Measurements from ENCODE around the gene SLC1A2. TPM values are rescaled to one million over a fixed set of nuclear protein-coding genes. Genes with fewer than 3 reads are reported as not detected.

The SLC1A2 gene
- polyA plus RNA-seq, 1 experiment: 0.60 TPM

DNA sequence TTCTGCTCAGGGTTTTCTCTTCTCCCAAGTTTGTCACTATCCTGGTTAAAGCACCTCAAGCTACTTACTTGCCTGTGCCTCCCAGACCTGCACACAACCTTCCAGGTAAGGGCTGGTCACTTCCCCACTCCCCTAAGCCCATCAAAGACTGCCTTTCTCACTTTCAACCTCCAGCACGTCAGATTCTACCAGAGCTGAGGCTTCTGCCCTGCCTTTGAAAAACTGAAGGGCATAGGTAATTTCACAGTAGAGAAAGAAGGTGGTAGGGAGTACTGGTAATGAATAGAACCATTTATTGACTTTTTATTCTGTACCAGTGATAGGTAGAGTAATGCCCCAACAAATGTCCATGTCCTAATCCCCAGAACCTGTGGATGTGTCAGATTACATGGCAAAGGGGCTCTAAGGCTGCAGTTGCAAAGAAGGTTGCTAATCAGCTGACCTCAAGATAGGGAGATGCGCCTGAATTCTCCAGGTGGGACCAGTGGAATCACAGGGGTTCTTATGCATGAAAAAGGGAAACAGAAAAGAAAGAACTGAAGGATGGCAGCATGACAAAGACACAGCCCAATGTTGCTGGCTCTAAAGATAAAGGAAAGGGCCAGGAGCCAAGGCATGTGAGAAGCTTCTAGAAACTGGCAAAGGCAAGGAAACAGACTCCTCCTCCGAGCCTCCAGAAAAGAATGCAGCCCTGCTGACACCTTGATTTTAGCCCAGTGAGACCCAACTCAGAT is 89.0 kb downstream of the SLC1A2 start:
- no peaks in the 10 kb centered on the region for H3K27me3 ChIP-seq (ENCODE audit: control insufficient read depth, insufficient read depth, low read length)
- ChIA-PET CTCF (interaction anchor here (0.6 to 1.0 kb wide), 2 partner anchors 136 to 224 kb away, joined by 3 read pairs; no protein-coding TSS in a partner anchor), POLR2A (interaction anchor here (0.5 kb wide), 1 partner anchor 10 kb away, joined by 3 read pairs; no protein-coding TSS in a partner anchor)
- TF ChIP-seq, protein P1, sequence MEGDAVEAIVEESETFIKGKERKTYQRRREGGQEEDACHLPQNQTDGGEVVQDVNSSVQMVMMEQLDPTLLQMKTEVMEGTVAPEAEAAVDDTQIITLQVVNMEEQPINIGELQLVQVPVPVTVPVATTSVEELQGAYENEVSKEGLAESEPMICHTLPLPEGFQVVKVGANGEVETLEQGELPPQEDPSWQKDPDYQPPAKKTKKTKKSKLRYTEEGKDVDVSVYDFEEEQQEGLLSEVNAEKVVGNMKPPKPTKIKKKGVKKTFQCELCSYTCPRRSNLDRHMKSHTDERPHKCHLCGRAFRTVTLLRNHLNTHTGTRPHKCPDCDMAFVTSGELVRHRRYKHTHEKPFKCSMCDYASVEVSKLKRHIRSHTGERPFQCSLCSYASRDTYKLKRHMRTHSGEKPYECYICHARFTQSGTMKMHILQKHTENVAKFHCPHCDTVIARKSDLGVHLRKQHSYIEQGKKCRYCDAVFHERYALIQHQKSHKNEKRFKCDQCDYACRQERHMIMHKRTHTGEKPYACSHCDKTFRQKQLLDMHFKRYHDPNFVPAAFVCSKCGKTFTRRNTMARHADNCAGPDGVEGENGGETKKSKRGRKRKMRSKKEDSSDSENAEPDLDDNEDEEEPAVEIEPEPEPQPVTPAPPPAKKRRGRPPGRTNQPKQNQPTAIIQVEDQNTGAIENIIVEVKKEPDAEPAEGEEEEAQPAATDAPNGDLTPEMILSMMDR (IDR thresholded peaks at IDR 0.05; ENCODE audit: insufficient read depth, low read depth, low read length): no peak
- H3K36me3 ChIP-seq (ENCODE audit: control insufficient read depth, insufficient read depth, low read length): no peaks in the 10 kb centered on the region
- H3K4me3 ChIP-seq (ENCODE audit: low read depth, low read length): no peak overlapping the region
- no peak for DNase-seq (ENCODE audit: low read depth)

DNA sequence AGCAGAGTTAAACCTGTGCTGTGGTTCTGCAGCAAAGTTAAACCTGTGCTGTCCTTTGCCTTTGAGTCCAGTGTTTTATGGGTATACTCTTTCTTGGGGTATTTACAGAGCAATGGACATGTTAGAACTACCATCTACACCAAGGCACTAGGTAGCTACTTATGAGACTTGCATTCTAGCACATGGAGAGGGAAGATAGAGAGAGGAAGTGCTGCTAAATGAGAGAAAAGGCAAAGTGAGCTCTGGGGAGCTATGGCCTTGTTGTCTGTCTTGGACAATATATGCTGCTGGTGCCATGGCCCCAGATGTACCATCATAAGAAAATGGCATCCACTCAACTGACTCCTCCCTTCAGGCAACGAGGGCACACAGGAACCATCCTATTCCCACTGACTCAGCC is 91.5 kb downstream of the SLC1A2 start:
- ChIA-PET CTCF (interaction anchor here (1.1 to 1.9 kb wide), 3 partner anchors 8 to 12 kb away, joined by 3 to 10 read pairs (median 4); no protein-coding TSS in a partner anchor), POLR2A (no interaction called here)
- no peak overlapping the region for H3K4me3 ChIP-seq (ENCODE audit: low read depth, low read length)
- no peak for DNase-seq (ENCODE audit: low read depth)
- H3K27me3 ChIP-seq (ENCODE audit: control insufficient read depth, insufficient read depth, low read length): no peaks in the 10 kb centered on the region
- H3K36me3 ChIP-seq (ENCODE audit: control insufficient read depth, insufficient read depth, low read length): no peaks in the 10 kb centered on the region
- TF ChIP-seq, protein P1 (IDR thresholded peaks at IDR 0.05; ENCODE audit: insufficient read depth, low read depth, low read length): no peak

DNA sequence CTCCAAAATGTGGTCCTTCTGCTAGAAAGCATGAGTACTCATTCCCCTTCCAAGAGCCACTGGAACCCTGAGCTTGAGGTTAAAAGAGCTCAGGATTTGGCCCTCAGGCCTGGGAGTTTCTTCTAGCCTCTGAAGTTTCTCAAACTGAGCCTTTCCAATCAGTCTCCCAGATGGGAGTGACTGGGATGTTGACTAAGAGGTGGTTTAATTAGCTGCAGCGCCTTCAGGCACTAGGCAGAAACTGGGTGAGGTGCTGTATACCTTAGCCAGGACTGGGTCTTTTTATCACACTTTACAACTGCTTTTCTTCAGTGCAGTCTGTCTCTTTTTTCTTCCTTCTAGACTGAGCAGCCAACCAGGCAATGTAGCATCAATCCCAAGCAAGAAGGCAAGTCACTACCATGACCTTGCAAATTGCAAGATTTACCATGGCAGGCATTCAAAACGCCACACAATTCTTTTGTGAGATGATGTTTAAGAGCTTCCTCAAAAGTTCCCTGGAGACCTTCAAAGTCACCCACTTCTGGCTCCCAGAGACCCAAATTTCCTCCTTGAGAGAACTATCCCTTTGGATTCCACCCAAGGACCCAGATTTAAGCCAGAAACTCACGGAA is 93.0 kb downstream of the SLC1A2 start:
- TF ChIP-seq, protein P1 (IDR thresholded peaks at IDR 0.05; ENCODE audit: insufficient read depth, low read depth, low read length): no peak
- Histone ChIP-seq H3K27me3 (ENCODE audit: control insufficient read depth, insufficient read depth, low read length) (no peaks in the 10 kb centered on the region), H3K4me3 (ENCODE audit: low read depth, low read length) (no peak overlapping the region), H3K36me3 (ENCODE audit: control insufficient read depth, insufficient read depth, low read length) (no peaks in the 10 kb centered on the region)
- ChIA-PET POLR2A (no interaction called here), CTCF (interaction anchor here (1.9 kb wide), 1 partner anchor 9 kb away, joined by 10 read pairs; no protein-coding TSS in a partner anchor)
- no peak for DNase-seq (ENCODE audit: low read depth)

DNA sequence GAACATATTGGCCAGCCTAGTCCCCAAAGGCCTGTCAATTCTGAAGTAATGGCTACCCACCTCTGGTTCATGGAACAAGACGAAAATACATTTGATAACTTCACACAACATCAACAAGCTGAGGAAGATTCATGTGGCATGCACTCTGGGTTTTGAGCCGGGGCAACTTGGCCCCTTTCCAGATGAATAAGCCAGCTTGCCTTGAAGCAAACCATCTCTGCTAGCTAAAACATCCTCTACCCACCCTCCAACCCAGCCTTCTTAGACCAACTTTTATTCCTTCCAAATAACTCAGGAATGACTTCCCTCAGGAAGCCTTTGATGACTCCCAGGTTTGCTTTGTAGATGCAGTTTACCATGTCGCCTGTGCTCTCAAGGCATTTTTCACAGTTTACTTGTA is 94.4 kb downstream of the SLC1A2 start:
- no peak for DNase-seq (ENCODE audit: low read depth)
- Histone ChIP-seq H3K4me3 (ENCODE audit: low read depth, low read length) (no peak overlapping the region), H3K36me3 (ENCODE audit: control insufficient read depth, insufficient read depth, low read length) (no peaks in the 10 kb centered on the region), H3K27me3 (ENCODE audit: control insufficient read depth, insufficient read depth, low read length) (no peaks in the 10 kb centered on the region)
- ChIA-PET CTCF (interaction anchor here (1.8 kb wide), 1 partner anchor 67 kb away, joined by 4 read pairs; no protein-coding TSS in a partner anchor), POLR2A (interaction anchor here (0.6 kb wide), 1 partner anchor 11 kb away, joined by 4 read pairs; no protein-coding TSS in a partner anchor)
- TF ChIP-seq, protein P1 (IDR thresholded peaks at IDR 0.05; ENCODE audit: insufficient read depth, low read depth, low read length): no peak

DNA sequence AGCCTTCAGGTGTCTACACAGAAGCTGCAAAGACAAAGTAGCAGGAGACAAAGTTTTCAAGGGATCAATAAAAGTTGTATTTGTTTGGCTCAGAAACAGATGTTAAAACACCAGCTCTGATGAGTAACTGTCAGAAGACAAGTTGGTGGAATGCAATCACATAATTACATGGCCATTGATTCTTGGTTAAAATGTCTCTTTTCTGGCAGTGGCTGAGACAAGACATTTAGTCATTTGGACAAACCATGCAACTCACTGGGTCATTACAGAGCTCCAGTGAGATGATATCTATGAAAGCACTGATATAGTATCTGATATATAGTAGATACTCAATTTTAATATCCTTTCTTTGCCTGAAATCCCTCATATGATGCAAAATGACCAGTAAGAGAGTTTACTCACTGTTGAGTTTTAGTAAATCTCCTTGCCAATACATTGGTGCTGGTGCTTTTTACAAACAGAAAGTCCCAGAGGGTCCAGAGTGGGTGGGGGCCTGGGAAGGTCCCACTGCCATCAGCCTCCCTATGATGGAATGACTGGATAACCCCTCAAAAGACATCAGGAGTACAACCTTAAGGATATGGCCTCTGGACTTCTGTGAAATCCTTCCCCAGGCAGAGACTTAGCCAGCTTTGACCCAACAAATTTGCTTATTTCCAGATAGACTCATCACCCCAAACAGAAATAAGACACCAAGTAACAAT is 95.0 kb downstream of the SLC1A2 start:
- ChIA-PET POLR2A (no interaction called here), CTCF (interaction anchor here (1.2 to 1.8 kb wide), 3 partner anchors 11 to 68 kb away, joined by 3 to 4 read pairs (median 4); no protein-coding TSS in a partner anchor)
- Histone ChIP-seq H3K4me3 (ENCODE audit: low read depth, low read length) (no peak overlapping the region), H3K36me3 (ENCODE audit: control insufficient read depth, insufficient read depth, low read length) (no peaks in the 10 kb centered on the region), H3K27me3 (ENCODE audit: control insufficient read depth, insufficient read depth, low read length) (no peaks in the 10 kb centered on the region)
- TF ChIP-seq, protein P1 (IDR thresholded peaks at IDR 0.05; ENCODE audit: insufficient read depth, low read depth, low read length): no peak
- DNase-seq (ENCODE audit: low read depth): no peak
